Measurements from ENCODE around the gene KRTAP5-4. TPM values are rescaled to one million over a fixed set of nuclear protein-coding genes. Genes with fewer than 3 reads are reported as not detected.
"Not testable (repeated sequence)": the region's sequence is repeated elsewhere in the genome, so short reads cannot be mapped to it uniquely, and the experiment has no call there.

KRTAP5-4 gene
- total and polyA plus RNA-seq, 2 donors (not counting 1 experiment from before 2014, with no cell fraction given): not detected

DNA sequence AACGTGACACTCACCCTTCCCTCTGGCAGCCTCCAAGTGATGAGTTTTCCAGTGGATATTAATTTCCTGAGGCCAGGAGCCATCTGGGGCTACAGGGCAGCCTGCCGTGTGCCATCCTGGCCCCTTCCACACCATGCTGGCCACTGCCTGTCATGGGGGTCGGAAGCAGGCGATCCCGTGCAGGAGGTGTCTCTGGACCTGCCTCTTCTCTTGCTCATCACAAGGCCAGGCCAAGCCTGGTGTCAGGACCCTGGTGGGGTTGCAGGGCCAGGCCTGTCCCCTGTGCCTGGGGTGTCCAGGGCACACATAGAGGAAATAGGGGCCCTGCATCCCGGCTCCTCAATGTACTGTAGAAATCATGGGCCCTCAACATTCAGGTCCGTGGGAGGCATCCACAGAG, 17.2 kb downstream of the KRTAP5-4 start:
- H3K4me1 ChIP-seq (ENCODE audit: control insufficient read depth, extremely low read depth, insufficient read depth, low read length): no peaks in the 10 kb centered on the region
- H3K27me3 ChIP-seq (ENCODE audit: control insufficient read depth, insufficient read depth, low read length): no peaks in the 10 kb centered on the region
- no peaks in the 10 kb centered on the region for H3K9me3 ChIP-seq (ENCODE audit: control insufficient read depth, insufficient read depth, low read depth, low read length)
- H3K4me2 ChIP-seq (ENCODE audit: extremely low read depth, insufficient read depth, low read length): no peak overlapping the region
- H3K27ac ChIP-seq (ENCODE audit: insufficient read depth, low read length): no peak overlapping the region
- no peaks in the 10 kb centered on the region for H4K20me1 ChIP-seq (ENCODE audit: control insufficient read depth, extremely low read depth, insufficient read depth, low read length)
- H3K9ac ChIP-seq (ENCODE audit: insufficient read depth, low read length): no peak overlapping the region
- no peak for DNase-seq (ENCODE audit: low read depth in 2 of 2)
- no peaks in the 10 kb centered on the region for H3K79me2 ChIP-seq (ENCODE audit: control insufficient read depth, insufficient read depth, low read length)
- TF ChIP-seq EZH2 (IDR thresholded peaks at IDR 0.05; ENCODE audit: low read length, missing control alignments): no peak
- TF ChIP-seq, protein P1, sequence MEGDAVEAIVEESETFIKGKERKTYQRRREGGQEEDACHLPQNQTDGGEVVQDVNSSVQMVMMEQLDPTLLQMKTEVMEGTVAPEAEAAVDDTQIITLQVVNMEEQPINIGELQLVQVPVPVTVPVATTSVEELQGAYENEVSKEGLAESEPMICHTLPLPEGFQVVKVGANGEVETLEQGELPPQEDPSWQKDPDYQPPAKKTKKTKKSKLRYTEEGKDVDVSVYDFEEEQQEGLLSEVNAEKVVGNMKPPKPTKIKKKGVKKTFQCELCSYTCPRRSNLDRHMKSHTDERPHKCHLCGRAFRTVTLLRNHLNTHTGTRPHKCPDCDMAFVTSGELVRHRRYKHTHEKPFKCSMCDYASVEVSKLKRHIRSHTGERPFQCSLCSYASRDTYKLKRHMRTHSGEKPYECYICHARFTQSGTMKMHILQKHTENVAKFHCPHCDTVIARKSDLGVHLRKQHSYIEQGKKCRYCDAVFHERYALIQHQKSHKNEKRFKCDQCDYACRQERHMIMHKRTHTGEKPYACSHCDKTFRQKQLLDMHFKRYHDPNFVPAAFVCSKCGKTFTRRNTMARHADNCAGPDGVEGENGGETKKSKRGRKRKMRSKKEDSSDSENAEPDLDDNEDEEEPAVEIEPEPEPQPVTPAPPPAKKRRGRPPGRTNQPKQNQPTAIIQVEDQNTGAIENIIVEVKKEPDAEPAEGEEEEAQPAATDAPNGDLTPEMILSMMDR (conservative IDR thresholded peaks at IDR 0.05 in 1 of 2, IDR thresholded peaks at IDR 0.05 in 1 of 2; ENCODE audit: low read depth in 1 of 2, low read length in 2 of 2): no peak
- no peaks in the 10 kb centered on the region for H3K36me3 ChIP-seq (ENCODE audit: control insufficient read depth, insufficient read depth, low read length)
- H2AFZ ChIP-seq (ENCODE audit: low read length): no peak overlapping the region
- no peak overlapping the region for H3K4me3 ChIP-seq (replicated peaks in 1 of 4; ENCODE audit: control extremely low read depth in 1 of 4, insufficient read depth in 1 of 4, low read depth in 3 of 4, low read length in 4 of 4)

DNA sequence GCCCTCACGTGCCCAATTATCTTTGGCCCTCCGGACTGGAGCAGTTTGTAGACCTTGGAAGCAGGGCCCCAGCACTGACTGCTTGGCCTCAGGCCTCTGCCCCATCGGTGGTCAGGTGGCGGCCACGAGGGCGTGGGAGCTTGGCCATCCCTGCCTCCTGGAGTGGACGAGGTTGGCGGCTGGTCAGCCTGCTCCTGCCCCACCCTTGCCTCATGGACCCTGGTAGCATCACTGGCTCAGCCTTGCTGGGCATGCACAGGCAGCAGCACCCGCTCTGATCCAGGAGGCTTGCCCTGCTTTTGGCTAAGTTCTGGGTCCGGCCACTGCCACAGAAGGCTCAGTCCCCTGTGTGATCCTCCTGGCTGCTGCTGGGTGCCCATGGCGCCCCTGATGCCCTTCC, 17.8 kb downstream of the KRTAP5-4 start:
- H3K36me3 ChIP-seq (ENCODE audit: control insufficient read depth, insufficient read depth, low read length): no peaks in the 10 kb centered on the region
- no peaks in the 10 kb centered on the region for H3K4me1 ChIP-seq (ENCODE audit: control insufficient read depth, extremely low read depth, insufficient read depth, low read length)
- no peak for DNase-seq (ENCODE audit: low read depth in 2 of 2)
- no peak overlapping the region for H3K27ac ChIP-seq (ENCODE audit: insufficient read depth, low read length)
- H4K20me1 ChIP-seq (ENCODE audit: control insufficient read depth, extremely low read depth, insufficient read depth, low read length): no peaks in the 10 kb centered on the region
- no peaks in the 10 kb centered on the region for H3K79me2 ChIP-seq (ENCODE audit: control insufficient read depth, insufficient read depth, low read length)
- no peak for TF ChIP-seq EZH2 (IDR thresholded peaks at IDR 0.05; ENCODE audit: low read length, missing control alignments)
- TF ChIP-seq, protein P1 (conservative IDR thresholded peaks at IDR 0.05 in 1 of 2, IDR thresholded peaks at IDR 0.05 in 1 of 2; ENCODE audit: low read depth in 1 of 2, low read length in 2 of 2): no peak
- H3K27me3 ChIP-seq (ENCODE audit: control insufficient read depth, insufficient read depth, low read length): no peaks in the 10 kb centered on the region
- no peak overlapping the region for H2AFZ ChIP-seq (ENCODE audit: low read length)
- no peak overlapping the region for H3K9ac ChIP-seq (ENCODE audit: insufficient read depth, low read length)
- H3K4me3 ChIP-seq (replicated peaks in 1 of 4; ENCODE audit: control extremely low read depth in 1 of 4, insufficient read depth in 1 of 4, low read depth in 3 of 4, low read length in 4 of 4): no peak overlapping the region
- H3K9me3 ChIP-seq (ENCODE audit: control insufficient read depth, insufficient read depth, low read depth, low read length): no peaks in the 10 kb centered on the region
- H3K4me2 ChIP-seq (ENCODE audit: extremely low read depth, insufficient read depth, low read length): no peak overlapping the region

DNA sequence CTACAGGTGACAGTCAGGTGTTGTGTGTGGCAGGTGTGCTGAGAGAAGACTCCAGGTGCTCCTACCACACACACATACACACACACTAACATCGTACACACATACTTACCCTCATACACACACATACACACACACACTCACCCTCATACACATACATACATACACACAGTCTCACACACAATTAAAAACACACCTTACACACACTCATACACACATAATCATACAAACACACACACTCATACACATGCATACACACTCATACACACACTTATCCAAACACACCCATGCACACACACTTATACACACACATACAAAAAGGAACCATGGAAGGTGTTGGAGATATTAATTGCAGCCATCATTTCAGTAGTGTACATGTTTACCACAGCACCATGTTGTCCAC, 18.3 kb downstream of the KRTAP5-4 start:
- Histone ChIP-seq H4K20me1 (ENCODE audit: control insufficient read depth, extremely low read depth, insufficient read depth, low read length) (no peaks in the 10 kb centered on the region), H2AFZ (ENCODE audit: low read length) (no peak overlapping the region), H3K4me2 (ENCODE audit: extremely low read depth, insufficient read depth, low read length) (no peak overlapping the region), H3K9ac (ENCODE audit: insufficient read depth, low read length) (no peak overlapping the region), H3K4me3 (replicated peaks in 1 of 4; ENCODE audit: control extremely low read depth in 1 of 4, insufficient read depth in 1 of 4, low read depth in 3 of 4, low read length in 4 of 4) (no peak overlapping the region), H3K79me2 (ENCODE audit: control insufficient read depth, insufficient read depth, low read length) (no peaks in the 10 kb centered on the region), H3K4me1 (ENCODE audit: control insufficient read depth, extremely low read depth, insufficient read depth, low read length) (no peaks in the 10 kb centered on the region), H3K27me3 (ENCODE audit: control insufficient read depth, insufficient read depth, low read length) (no peaks in the 10 kb centered on the region), H3K9me3 (ENCODE audit: control insufficient read depth, insufficient read depth, low read depth, low read length) (no peaks in the 10 kb centered on the region), H3K36me3 (ENCODE audit: control insufficient read depth, insufficient read depth, low read length) (no peaks in the 10 kb centered on the region), H3K27ac (ENCODE audit: insufficient read depth, low read length) (no peak overlapping the region)
- DNase-seq (ENCODE audit: low read depth in 2 of 2): no peak
- no peak for TF ChIP-seq EZH2 (IDR thresholded peaks at IDR 0.05; ENCODE audit: low read length, missing control alignments)
- TF ChIP-seq, protein P1 (conservative IDR thresholded peaks at IDR 0.05 in 1 of 2, IDR thresholded peaks at IDR 0.05 in 1 of 2; ENCODE audit: low read depth in 1 of 2, low read length in 2 of 2): no peak

DNA sequence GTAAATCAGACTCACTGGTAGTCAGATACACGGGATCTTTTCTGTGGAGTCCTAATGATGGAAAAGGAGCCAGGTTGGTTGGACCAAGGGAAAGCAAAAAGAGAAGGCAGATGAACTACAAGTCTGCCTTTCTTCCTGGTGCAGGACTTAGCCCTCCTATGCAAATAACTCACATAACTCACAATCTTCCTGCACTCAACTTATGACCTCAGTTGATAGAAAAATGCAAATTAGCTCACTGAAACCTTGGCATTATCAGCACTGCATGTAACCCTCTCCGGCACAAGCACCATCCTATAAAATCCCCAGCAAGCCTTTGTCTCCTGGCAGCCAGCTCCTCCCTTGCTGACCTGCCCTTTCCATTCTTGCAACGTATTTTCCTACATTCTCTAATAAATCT, 20.3 kb downstream of the KRTAP5-4 start:
- not testable (repeated sequence) for H3K79me2 ChIP-seq (ENCODE audit: control insufficient read depth, insufficient read depth, low read length); H3K9me3 ChIP-seq (ENCODE audit: control insufficient read depth, insufficient read depth, low read depth, low read length); H3K27me3 ChIP-seq (ENCODE audit: control insufficient read depth, insufficient read depth, low read length); H2AFZ ChIP-seq (ENCODE audit: low read length); H3K36me3 ChIP-seq (ENCODE audit: control insufficient read depth, insufficient read depth, low read length); H3K4me3 ChIP-seq (replicated peaks in 1 of 4; ENCODE audit: control extremely low read depth in 1 of 4, insufficient read depth in 1 of 4, low read depth in 3 of 4, low read length in 4 of 4); DNase-seq (ENCODE audit: low read depth in 2 of 2); H3K4me2 ChIP-seq (ENCODE audit: extremely low read depth, insufficient read depth, low read length); H3K27ac ChIP-seq (ENCODE audit: insufficient read depth, low read length); H3K9ac ChIP-seq (ENCODE audit: insufficient read depth, low read length); H3K4me1 ChIP-seq (ENCODE audit: control insufficient read depth, extremely low read depth, insufficient read depth, low read length); H4K20me1 ChIP-seq (ENCODE audit: control insufficient read depth, extremely low read depth, insufficient read depth, low read length)
